Measurements from ENCODE around the gene MVB12B. TPM values are rescaled to one million over a fixed set of nuclear protein-coding genes. Genes with fewer than 3 reads are reported as not detected.

The MVB12B gene
- polyA plus RNA-seq, 1 donor from 2014 or later = 39.5 TPM

GRCh38 chr9:126508928-126509327, 182.3 kb downstream of the MVB12B start:
- Histone ChIP-seq H3K27ac (ENCODE audit: low read length) (no peak overlapping the region), H3K36me3 (ENCODE audit: insufficient read depth, low read length) (no peaks in the 10 kb centered on the region), H3K4me3 (ENCODE audit: low read length) (no peak overlapping the region), H3K4me2 (ENCODE audit: low read length) (no peak overlapping the region), H3K9ac (ENCODE audit: low read length) (no peak overlapping the region), H3K9me2 (ENCODE audit: insufficient read depth, low read length) (no peaks in the 10 kb centered on the region), H3K27me3 (ENCODE audit: insufficient read depth, low read depth, low read length) (no peaks in the 10 kb centered on the region), H3K79me2 (replicated peaks; ENCODE audit: insufficient read depth, low read length) (no peaks in the 10 kb centered on the region), H3K9me3 (ENCODE audit: low read length) (no peaks in the 10 kb centered on the region), H3F3A (ENCODE audit: insufficient read depth, low read length, poor library complexity, severe bottlenecking) (no peaks in the 10 kb centered on the region), H2AFZ (ENCODE audit: low read depth, low read length) (no peak overlapping the region), H4K20me1 (ENCODE audit: insufficient read depth) (no peaks in the 10 kb centered on the region)
- TF ChIP-seq EZH2 (IDR thresholded peaks at IDR 0.05; ENCODE audit: borderline replicate concordance, insufficient read depth, low read length, poor library complexity, severe bottlenecking) = no peak

DNA sequence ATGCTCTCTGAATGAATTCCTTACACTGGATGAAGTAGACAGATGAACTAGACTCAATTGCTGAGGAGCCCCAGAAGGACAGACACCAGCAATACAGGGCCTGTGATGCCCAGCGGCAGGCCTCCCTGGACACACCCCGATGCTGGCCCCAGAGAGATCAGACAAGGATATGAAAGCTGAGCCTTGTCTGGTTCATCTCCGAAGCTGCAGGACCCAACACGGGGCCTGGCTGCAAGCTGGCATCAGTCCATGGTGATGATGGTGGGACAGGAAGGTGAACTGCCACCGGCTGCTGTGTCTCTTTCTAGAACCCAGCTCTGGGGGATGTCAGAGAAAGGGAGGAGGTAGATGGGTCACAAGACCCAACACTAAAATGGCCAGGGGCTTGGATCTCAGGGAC, 183.1 kb downstream of the MVB12B start:
- Histone ChIP-seq H2AFZ (ENCODE audit: low read depth, low read length) (no peak overlapping the region), H3K9ac (ENCODE audit: low read length) (no peak overlapping the region), H3K9me3 (ENCODE audit: low read length) (no peaks in the 10 kb centered on the region), H3K4me3 (ENCODE audit: low read length) (no peak overlapping the region), H3K36me3 (ENCODE audit: insufficient read depth, low read length) (no peaks in the 10 kb centered on the region), H3K9me2 (ENCODE audit: insufficient read depth, low read length) (no peaks in the 10 kb centered on the region), H3F3A (ENCODE audit: insufficient read depth, low read length, poor library complexity, severe bottlenecking) (no peaks in the 10 kb centered on the region), H3K27me3 (ENCODE audit: insufficient read depth, low read depth, low read length) (no peaks in the 10 kb centered on the region), H3K79me2 (replicated peaks; ENCODE audit: insufficient read depth, low read length) (no peaks in the 10 kb centered on the region), H3K27ac (ENCODE audit: low read length) (no peak overlapping the region), H4K20me1 (ENCODE audit: insufficient read depth) (no peaks in the 10 kb centered on the region), H3K4me2 (ENCODE audit: low read length) (no peak overlapping the region)
- TF ChIP-seq SMC3 (conservative IDR thresholded peaks at IDR 0.05; ENCODE audit: poor library complexity) (no peak), RAD21 (conservative IDR thresholded peaks at IDR 0.05) (no peak), EZH2 (IDR thresholded peaks at IDR 0.05; ENCODE audit: borderline replicate concordance, insufficient read depth, low read length, poor library complexity, severe bottlenecking) (no peak), MXI1 (conservative IDR thresholded peaks at IDR 0.05; ENCODE audit: poor library complexity, severe bottlenecking) (no peak), POLR2AphosphoS5 (IDR thresholded peaks at IDR 0.05) (no peak), EP300 (conservative IDR thresholded peaks at IDR 0.05; ENCODE audit: poor library complexity, severe bottlenecking) (no peak), REST (IDR thresholded peaks at IDR 0.05; ENCODE audit: borderline replicate concordance) (no peak), TAF1 (IDR thresholded peaks at IDR 0.05; ENCODE audit: low read depth) (no peak)
- TF ChIP-seq, protein P1, sequence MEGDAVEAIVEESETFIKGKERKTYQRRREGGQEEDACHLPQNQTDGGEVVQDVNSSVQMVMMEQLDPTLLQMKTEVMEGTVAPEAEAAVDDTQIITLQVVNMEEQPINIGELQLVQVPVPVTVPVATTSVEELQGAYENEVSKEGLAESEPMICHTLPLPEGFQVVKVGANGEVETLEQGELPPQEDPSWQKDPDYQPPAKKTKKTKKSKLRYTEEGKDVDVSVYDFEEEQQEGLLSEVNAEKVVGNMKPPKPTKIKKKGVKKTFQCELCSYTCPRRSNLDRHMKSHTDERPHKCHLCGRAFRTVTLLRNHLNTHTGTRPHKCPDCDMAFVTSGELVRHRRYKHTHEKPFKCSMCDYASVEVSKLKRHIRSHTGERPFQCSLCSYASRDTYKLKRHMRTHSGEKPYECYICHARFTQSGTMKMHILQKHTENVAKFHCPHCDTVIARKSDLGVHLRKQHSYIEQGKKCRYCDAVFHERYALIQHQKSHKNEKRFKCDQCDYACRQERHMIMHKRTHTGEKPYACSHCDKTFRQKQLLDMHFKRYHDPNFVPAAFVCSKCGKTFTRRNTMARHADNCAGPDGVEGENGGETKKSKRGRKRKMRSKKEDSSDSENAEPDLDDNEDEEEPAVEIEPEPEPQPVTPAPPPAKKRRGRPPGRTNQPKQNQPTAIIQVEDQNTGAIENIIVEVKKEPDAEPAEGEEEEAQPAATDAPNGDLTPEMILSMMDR (IDR thresholded peaks at IDR 0.05; ENCODE audit: poor library complexity, severe bottlenecking) = no peak

GRCh38 chr9:126510564-126510963, 183.9 kb downstream of the MVB12B start:
- H3K9me2 ChIP-seq (ENCODE audit: insufficient read depth, low read length) = no peaks in the 10 kb centered on the region
- no peaks in the 10 kb centered on the region for H3K79me2 ChIP-seq (replicated peaks; ENCODE audit: insufficient read depth, low read length)
- H3F3A ChIP-seq (ENCODE audit: insufficient read depth, low read length, poor library complexity, severe bottlenecking) = no peaks in the 10 kb centered on the region
- H3K9ac ChIP-seq (ENCODE audit: low read length) = no peak overlapping the region
- H4K20me1 ChIP-seq (ENCODE audit: insufficient read depth) = no peaks in the 10 kb centered on the region
- no peak for TF ChIP-seq EZH2 (IDR thresholded peaks at IDR 0.05; ENCODE audit: borderline replicate concordance, insufficient read depth, low read length, poor library complexity, severe bottlenecking)
- TF ChIP-seq REST (IDR thresholded peaks at IDR 0.05; ENCODE audit: borderline replicate concordance) = no peak
- TF ChIP-seq EP300 (conservative IDR thresholded peaks at IDR 0.05; ENCODE audit: poor library complexity, severe bottlenecking) = no peak
- no peak for TF ChIP-seq RAD21 (conservative IDR thresholded peaks at IDR 0.05)
- no peak for TF ChIP-seq SMC3 (conservative IDR thresholded peaks at IDR 0.05; ENCODE audit: poor library complexity)
- no peaks in the 10 kb centered on the region for H3K27me3 ChIP-seq (ENCODE audit: insufficient read depth, low read depth, low read length)
- H3K27ac ChIP-seq (ENCODE audit: low read length) = no peak overlapping the region
- no peak overlapping the region for H3K4me3 ChIP-seq (ENCODE audit: low read length)
- no peak overlapping the region for H2AFZ ChIP-seq (ENCODE audit: low read depth, low read length)
- H3K9me3 ChIP-seq (ENCODE audit: low read length) = no peaks in the 10 kb centered on the region
- no peaks in the 10 kb centered on the region for H3K36me3 ChIP-seq (ENCODE audit: insufficient read depth, low read length)
- H3K4me2 ChIP-seq (ENCODE audit: low read length) = no peak overlapping the region
